IMR-90 (cell line): Measurements from ENCODE around the gene DYNLRB2. TPM values are rescaled to one million over a fixed set of nuclear protein-coding genes. Genes with fewer than 3 reads are reported as not detected.

ENCODE experiments used
- ATAC-seq: fragments of 200-7000 bp; cut with Tn5 transposase; 2 replicates; pipeline ENCODE4 v1.9.1; 2020; ENCODE audit warnings: low read depth, mild to moderate bottlenecking, moderate library complexity
- BruUV-seq: library from RNA; stranded (reverse); fragments of 400-500 nt; replicated peaks from 2 replicates; lab custom pipeline; 2021; lab: Mats Ljungman, UMichigan
- CTCF ChIA-PET: fragments of 300-600 bp; formaldehyde crosslinking; extraction: SDS; loops from one replicate; lab custom pipeline; 2021; ENCODE audit warnings: antibody characterized with exemption; lab: Yijun Ruan, JAX
- POLR2A ChIA-PET: fragments of 300-600 bp; sonication (Branson Sonifier 250); formaldehyde crosslinking; loops from one replicate; lab custom pipeline; 2022; ENCODE audit warnings: antibody characterized with exemption; ENCODE audit not compliant: unreplicated experiment; lab: Charles Lee
- DNase-seq: peaks from one replicate; pipeline ENCODE4 v3.0.0; 2013
- H2AFZ ChIP-seq: replicated peaks from 2 replicates; pipeline ENCODE3; 2013; ENCODE audit warnings: low read length, mild to moderate bottlenecking; ENCODE audit not compliant: poor library complexity
- H2AK5ac ChIP-seq: 2 replicates; pipeline ENCODE4 v1.6.1; 2013; ENCODE audit warnings: low read depth, low read length, inconsistent platforms
- H2AK9ac ChIP-seq: replicated peaks from 2 replicates; pipeline ENCODE3; 2013; ENCODE audit warnings: mild to moderate bottlenecking, low read depth, low read length, moderate library complexity; ENCODE audit not compliant: poor library complexity
- H2BK120ac ChIP-seq: 2 replicates; pipeline ENCODE4 v1.6.1; 2013; ENCODE audit warnings: low read depth, low read length, inconsistent platforms
- H2BK15ac ChIP-seq: 3 replicates; pipeline ENCODE4 v1.6.1; 2013; ENCODE audit warnings: low read depth, low read length, inconsistent platforms
- H2BK20ac ChIP-seq: 2 replicates; pipeline ENCODE4 v1.6.1; 2013; ENCODE audit warnings: low read depth, mild to moderate bottlenecking, inconsistent platforms, low read length, moderate library complexity
- H2BK5ac ChIP-seq: 2 replicates; pipeline ENCODE4 v1.6.1; 2013; ENCODE audit warnings: mild to moderate bottlenecking, low read depth, low read length, inconsistent platforms; ENCODE audit not compliant: poor library complexity, severe bottlenecking
- H3K14ac ChIP-seq: replicated peaks from 2 replicates; pipeline ENCODE4 v1.6.1; 2013; ENCODE audit warnings: low read depth, low read length, inconsistent platforms
- H3K18ac ChIP-seq: 2 replicates; pipeline ENCODE4 v1.6.1; 2013; ENCODE audit warnings: low read depth, low read length, control low read depth
- H3K23ac ChIP-seq: 2 replicates; pipeline ENCODE4 v1.6.1; 2013; ENCODE audit warnings: low read depth, low read length, inconsistent platforms
- H3K27ac ChIP-seq: 2 replicates; pipeline ENCODE4 v1.5.1; 2013; ENCODE audit warnings: mild to moderate bottlenecking, control low read depth, low read length; ENCODE audit not compliant: insufficient read depth
- H3K27me3 ChIP-seq: 2 replicates; pipeline ENCODE4 v1.6.1; 2013; ENCODE audit warnings: low read length; ENCODE audit not compliant: control insufficient read depth, insufficient read depth
- H3K36me3 ChIP-seq: 2 replicates; pipeline ENCODE4 v1.6.1; 2013; ENCODE audit warnings: low read length, mixed read lengths; ENCODE audit not compliant: control insufficient read depth, insufficient read depth
- H3K4ac ChIP-seq: 2 replicates; pipeline ENCODE4 v1.6.1; 2013; ENCODE audit warnings: low read depth, low read length, inconsistent platforms
- H3K4me1 ChIP-seq: 2 replicates; pipeline ENCODE4 v1.6.1; 2013; ENCODE audit warnings: low read length, mixed read lengths; ENCODE audit not compliant: control insufficient read depth, insufficient read depth
- H3K4me2 ChIP-seq: 2 replicates; pipeline ENCODE4 v1.6.1; 2013; ENCODE audit warnings: low read depth, mild to moderate bottlenecking, control low read depth, low read length, moderate library complexity
- H3K4me3 ChIP-seq: 2 replicates; pipeline ENCODE4 v1.5.1; 2013; ENCODE audit warnings: low read depth, mild to moderate bottlenecking, control low read depth, low read length, moderate library complexity; ENCODE audit not compliant: insufficient read depth
- H3K56ac ChIP-seq: 2 replicates; pipeline ENCODE4 v1.6.1; 2013; ENCODE audit warnings: low read length, inconsistent platforms; ENCODE audit not compliant: insufficient read depth; ENCODE audit errors: extremely low read depth
- H3K79me1 ChIP-seq, 2 experiments: 2 replicates each; pipeline ENCODE4 v1.6.1; 2013; ENCODE audit warnings: low read length in 2 of 2, inconsistent platforms in 1 of 2, low read depth in 1 of 2
- H3K9ac ChIP-seq: 2 replicates; pipeline ENCODE4 v1.6.1; 2013; ENCODE audit warnings: low read depth, low read length, control low read depth
- H3K9me1 ChIP-seq: 2 replicates; pipeline ENCODE4 v1.6.1; 2013; ENCODE audit warnings: low read length, inconsistent platforms; ENCODE audit not compliant: insufficient read depth
- H3K9me3 ChIP-seq: 2 replicates; pipeline ENCODE4 v1.6.1; 2013; ENCODE audit warnings: low read length; ENCODE audit not compliant: control insufficient read depth, insufficient read depth
- H4K20me1 ChIP-seq: 2 replicates; pipeline ENCODE4 v1.6.1; 2013; ENCODE audit warnings: low read length, inconsistent platforms; ENCODE audit not compliant: insufficient read depth
- H4K5ac ChIP-seq: 2 replicates; pipeline ENCODE4 v1.6.1; 2013; ENCODE audit warnings: mild to moderate bottlenecking, low read depth, low read length, control low read depth
- H4K8ac ChIP-seq, 2 experiments: 2 replicates each; pipeline ENCODE4 v1.6.1; 2013; ENCODE audit warnings: low read depth in 2 of 2, low read length in 2 of 2, control low read depth in 1 of 2, inconsistent platforms in 1 of 2
- H4K91ac ChIP-seq: 2 replicates; pipeline ENCODE4 v1.6.1; 2013; ENCODE audit warnings: low read depth, low read length, inconsistent platforms; ENCODE audit not compliant: insufficient read depth
- CHD1 ChIP-seq: IDR thresholded peaks from 2 replicates; pipeline ENCODE4 v1.6.1; 2012; ENCODE audit warnings: low read depth, low read length, improper control_type of control experiment
- MAZ ChIP-seq: IDR thresholded peaks from 2 replicates; pipeline ENCODE4 v1.6.1; 2012; ENCODE audit warnings: low read depth, mild to moderate bottlenecking, low read length, improper control_type of control experiment, moderate library complexity, borderline replicate concordance
- MXI1 ChIP-seq: IDR thresholded peaks from 2 replicates; pipeline ENCODE4 v1.6.1; 2012; ENCODE audit warnings: low read depth, mild to moderate bottlenecking, low read length, moderate library complexity, borderline replicate concordance
- WGBS, 2 experiments: methylation state at CpG; one replicate each; pipeline versions ENCODE4 v1.1.5 to v1.1.7; 2013; ENCODE audit warnings: missing lambda C conversion rate in 2 of 2; ENCODE audit not compliant: insufficient read length in 1 of 2; ENCODE audit errors: extremely low coverage in 2 of 2; 5-methylcytosine and 5-hydroxymethylcytosine counted together
- dilution Hi-C: fragments of 300-500 bp; cut with HindIII; formaldehyde crosslinking; loops from one replicate; pipeline ENCODE4 v1.14.3; 2018; ENCODE audit warnings: low sequenced_read_pairs; ENCODE audit not compliant: unreplicated experiment
- in situ Hi-C: fragments of 300-500 bp; cut with MboI; formaldehyde crosslinking; loops from 3 replicates; pipeline ENCODE4 v1.14.3; 2019; ENCODE audit warnings: low sequenced_read_pairs, inconsistent platforms, mixed read lengths
- intact Hi-C: fragments of 100-400 bp; cut with micrococcal nuclease; formaldehyde crosslinking; loops from 2 replicates; pipeline ENCODE4 v1.10.0; 2022
- polyA plus RNA-seq, 3 experiments: library from polyadenylated mRNA; depleted of rRNA; stranded (reverse); fragments of >200 nt; gene quantifications; 2 replicates each; pipeline ENCODE4 v1.2.3, GENCODE V29; 2012; ENCODE audit warnings: low replicate concordance in 1 of 3
- total RNA-seq: library from RNA; depleted of rRNA; stranded (reverse); fragments of >200 nt; gene quantifications from 2 replicates; pipeline ENCODE4 v1.2.3, GENCODE V29; 2012
- TF ChIP-seq, protein P1 (sequence below): fragments of 150-350 bp; IDR thresholded peaks from 2 replicates; pipeline ENCODE4 v1.6.1; 2017; ENCODE audit warnings: mild to moderate bottlenecking, antibody characterized with exemption, low read length, low read depth

Gene DYNLRB2
- total and polyA plus RNA-seq, 2 of the 4 experiments (the other 2 are of a cell fraction), result not detected

GRCh38 chr16:80515374-80515773, 25.4 kb upstream of the DYNLRB2 start:
- intact Hi-C loops, result no loop called here
- BruUV-seq, result no TSS peak
- Histone ChIP-seq H3K36me3 (no peaks in the 10 kb centered on the region), H3K9me3 (no peaks in the 10 kb centered on the region), H3K4me1 (no peaks in the 10 kb centered on the region), H3K56ac (no peak overlapping the region), H2BK20ac (no peak overlapping the region), H2BK120ac (no peak overlapping the region), H2AK5ac (no peak overlapping the region), H4K20me1 (no peaks in the 10 kb centered on the region), H3K9ac (no peak overlapping the region), H4K5ac (no peak overlapping the region), H3K4me3 (no peak overlapping the region), H3K23ac (no peak overlapping the region), H4K8ac (no peak overlapping the region), H3K4ac (no peak overlapping the region), H3K18ac (no peak overlapping the region), H3K14ac (no peak overlapping the region), H3K9me1 (no peaks in the 10 kb centered on the region), H4K91ac (no peak overlapping the region), H2AFZ (no peak overlapping the region), H3K4me2 (no peak overlapping the region), H2BK5ac (no peak overlapping the region), H2AK9ac (no peak overlapping the region), H3K27me3 (no peaks in the 10 kb centered on the region), H3K27ac (no peak overlapping the region), H3K79me1 (no peaks in the 10 kb centered on the region), H2BK15ac (no peak overlapping the region)
- CTCF ChIA-PET, result interaction anchor here (1.5 kb wide), 1 partner anchor 11 kb away, joined by 4 read pairs; no protein-coding TSS in a partner anchor
- dilution Hi-C loops, result no loop called here
- ATAC-seq (no peak), DNase-seq (no peak)
- TF ChIP-seq MXI1 (no peak), MAZ (no peak), CHD1 (no peak)
- TF ChIP-seq, protein P1, sequence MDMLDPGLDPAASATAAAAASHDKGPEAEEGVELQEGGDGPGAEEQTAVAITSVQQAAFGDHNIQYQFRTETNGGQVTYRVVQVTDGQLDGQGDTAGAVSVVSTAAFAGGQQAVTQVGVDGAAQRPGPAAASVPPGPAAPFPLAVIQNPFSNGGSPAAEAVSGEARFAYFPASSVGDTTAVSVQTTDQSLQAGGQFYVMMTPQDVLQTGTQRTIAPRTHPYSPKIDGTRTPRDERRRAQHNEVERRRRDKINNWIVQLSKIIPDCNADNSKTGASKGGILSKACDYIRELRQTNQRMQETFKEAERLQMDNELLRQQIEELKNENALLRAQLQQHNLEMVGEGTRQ, result no peak
- POLR2A ChIA-PET, result no interaction called here
- in situ Hi-C loops, result no loop called here
- WGBS, 2 experiments, result 82% methylated on average over 2 of the region's 5 CpGs; no CpG with 5 or more reads in 1 of the 2 experiments
